ENCODE results near the gene PIK3R3.
"Not testable (repeated sequence)": the region's sequence is repeated elsewhere in the genome, so short reads cannot be mapped to it uniquely, and the experiment has no call there.

The PIK3R3 gene

DNA sequence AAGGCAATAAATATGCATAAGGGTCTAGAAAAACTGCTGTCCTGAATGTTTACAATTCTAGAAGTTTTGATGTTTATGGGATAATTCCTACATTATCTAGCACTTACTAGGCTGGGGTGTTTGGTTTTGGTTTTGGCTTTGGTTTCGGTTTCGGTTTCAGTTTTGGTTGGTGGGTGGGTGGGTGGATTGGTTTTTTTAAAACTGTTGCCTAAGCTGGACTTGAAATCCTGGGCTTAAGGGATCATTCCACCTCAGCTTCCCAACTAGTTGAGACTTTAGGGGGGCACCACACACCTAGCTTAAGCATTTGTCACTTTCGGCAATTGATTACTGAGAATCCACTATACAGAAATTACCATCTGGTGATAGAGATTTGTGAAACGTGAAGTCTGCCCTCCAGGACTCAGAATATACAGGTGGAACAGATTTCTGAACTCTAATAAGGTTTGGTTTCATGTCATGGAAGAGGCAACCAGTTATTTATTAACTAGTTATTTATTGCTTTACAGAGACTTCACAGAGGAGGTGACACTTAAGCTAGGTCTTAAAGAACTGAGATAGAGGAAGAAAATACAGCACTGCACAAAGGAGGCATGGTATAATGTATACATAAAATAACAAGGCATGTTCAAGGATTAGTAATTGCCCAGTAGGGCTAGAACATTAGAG lies 69.6 kb downstream of the PIK3R3 start:
- no peak for DNase-seq

DNA sequence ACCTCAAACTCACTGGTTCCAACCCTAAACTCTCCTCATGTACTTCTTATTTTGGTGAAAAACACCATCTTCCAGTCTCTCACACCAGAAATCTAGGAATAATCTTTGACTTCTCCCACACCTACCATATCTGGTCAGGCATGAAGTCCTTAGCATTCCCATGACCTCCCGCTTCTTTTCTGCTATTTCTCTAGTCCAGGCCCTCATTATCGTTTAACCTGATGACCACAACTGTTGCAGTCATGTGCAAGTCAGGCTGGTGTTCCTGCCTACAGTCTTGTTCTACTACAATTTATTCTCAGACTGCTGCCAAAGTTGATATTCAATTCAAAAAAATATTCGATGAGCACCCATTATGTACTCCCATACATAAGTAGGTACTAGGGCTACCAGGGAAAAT lies 71.3 kb downstream of the PIK3R3 start:
- no peak for DNase-seq

DNA sequence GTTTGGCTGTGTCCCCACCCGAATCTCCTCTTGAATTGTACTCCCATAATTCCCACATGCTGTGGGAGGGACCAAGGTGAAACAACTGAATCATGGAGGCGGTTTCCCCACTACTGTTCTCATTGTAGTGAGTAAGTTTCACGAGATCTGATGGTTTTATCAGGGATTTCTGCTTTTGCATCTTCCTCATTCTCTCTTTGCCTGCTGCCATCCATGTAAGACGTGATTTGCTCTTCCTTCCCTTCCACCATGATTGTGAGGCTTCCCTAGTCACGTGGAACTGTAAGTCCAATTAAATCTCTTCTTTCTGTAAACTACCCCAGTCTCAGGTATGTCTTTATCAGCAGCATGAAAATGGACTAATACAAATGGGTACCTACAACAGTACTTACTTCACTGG lies 73.5 kb downstream of the PIK3R3 start:
- no peak for DNase-seq

DNA sequence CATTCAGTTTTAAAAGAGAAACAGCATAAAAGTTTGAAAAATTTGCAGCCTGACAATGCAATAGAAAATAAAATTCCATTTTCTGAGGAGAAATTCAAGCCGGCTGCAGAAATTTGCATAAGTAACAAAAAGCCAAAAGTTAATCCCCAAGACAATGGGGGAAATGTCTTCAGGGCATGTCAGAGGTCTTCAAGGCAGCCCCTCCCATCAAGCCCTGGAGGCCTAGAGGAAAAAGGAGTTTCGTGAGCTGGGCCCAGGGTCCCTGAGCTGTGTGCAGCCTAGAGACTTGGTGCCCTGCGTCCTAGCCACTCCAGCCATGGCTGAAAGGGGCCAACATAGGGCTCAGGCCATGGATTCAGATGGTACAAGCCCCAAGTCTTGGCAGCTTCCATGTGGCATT lies 74.6 kb downstream of the PIK3R3 start:
- DNase-seq, result no peak

- not testable (repeated sequence) for DNase-seq
Observed at GRCh38 chr1:46057215-46057614, 75.2 kb downstream of the PIK3R3 start.

GRCh38 chr1:46056325-46056724 lies 76.1 kb downstream of the PIK3R3 start:
- DNase-seq, result no peak

- DNase-seq, result no peak
Observed at GRCh38 chr1:46053734-46054133, 78.7 kb downstream of the PIK3R3 start.

DNA sequence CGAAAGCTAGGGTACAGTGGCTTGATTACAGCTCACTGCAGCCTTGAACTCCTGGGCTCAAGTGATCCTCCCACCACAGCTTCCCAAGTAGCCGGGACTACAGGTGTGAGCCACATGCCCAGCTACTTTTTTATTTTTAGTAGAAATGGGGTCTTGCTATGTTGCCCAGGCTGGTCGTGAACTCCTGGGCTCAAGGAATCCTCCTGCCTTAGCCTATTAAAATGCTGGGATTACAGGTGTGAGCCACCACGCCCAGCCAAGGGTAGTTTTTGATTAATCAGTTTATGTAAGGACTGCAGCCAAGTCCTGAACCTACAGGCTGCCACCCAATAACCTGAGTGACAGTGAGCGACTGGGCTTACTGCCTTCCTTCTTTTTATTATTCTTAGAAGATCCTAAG lies 88.3 kb downstream of the PIK3R3 start:
- no peak for DNase-seq

- DNase-seq, result peak; percentile 60
Observed at GRCh38 chr1:46043458-46044017, 88.9 kb downstream of the PIK3R3 start.

DNA sequence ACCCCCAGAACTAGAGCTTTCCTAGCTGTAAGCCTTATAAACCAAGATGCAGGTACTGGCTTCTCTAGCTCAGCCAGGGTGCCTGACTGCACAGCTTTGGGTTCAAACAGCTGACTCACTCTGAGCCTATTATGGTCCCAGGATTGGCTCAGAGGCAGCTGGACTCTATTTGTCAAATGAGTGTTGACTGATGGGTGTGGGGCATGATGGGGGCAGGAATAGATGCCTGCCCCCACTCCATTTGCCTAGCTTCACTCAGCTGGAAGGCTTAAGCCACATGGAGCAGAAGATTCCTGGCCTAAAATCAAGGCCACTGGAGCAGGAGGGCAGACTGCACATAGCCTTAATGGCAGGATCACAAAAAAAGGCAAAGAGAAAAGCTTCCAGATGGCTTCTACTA lies 90.5 kb downstream of the PIK3R3 start:
- DNase-seq, result no peak

GRCh38 chr1:46041551-46041950 lies 90.9 kb downstream of the PIK3R3 start:
- no peak for DNase-seq

- no peak for DNase-seq
Observed at GRCh38 chr1:46039571-46040052, 92.8 kb downstream of the PIK3R3 start.

GRCh38 chr1:46036894-46037839 lies 95.3 kb downstream of the PIK3R3 start:
- DNase-seq, result peak; percentile 72

DNA sequence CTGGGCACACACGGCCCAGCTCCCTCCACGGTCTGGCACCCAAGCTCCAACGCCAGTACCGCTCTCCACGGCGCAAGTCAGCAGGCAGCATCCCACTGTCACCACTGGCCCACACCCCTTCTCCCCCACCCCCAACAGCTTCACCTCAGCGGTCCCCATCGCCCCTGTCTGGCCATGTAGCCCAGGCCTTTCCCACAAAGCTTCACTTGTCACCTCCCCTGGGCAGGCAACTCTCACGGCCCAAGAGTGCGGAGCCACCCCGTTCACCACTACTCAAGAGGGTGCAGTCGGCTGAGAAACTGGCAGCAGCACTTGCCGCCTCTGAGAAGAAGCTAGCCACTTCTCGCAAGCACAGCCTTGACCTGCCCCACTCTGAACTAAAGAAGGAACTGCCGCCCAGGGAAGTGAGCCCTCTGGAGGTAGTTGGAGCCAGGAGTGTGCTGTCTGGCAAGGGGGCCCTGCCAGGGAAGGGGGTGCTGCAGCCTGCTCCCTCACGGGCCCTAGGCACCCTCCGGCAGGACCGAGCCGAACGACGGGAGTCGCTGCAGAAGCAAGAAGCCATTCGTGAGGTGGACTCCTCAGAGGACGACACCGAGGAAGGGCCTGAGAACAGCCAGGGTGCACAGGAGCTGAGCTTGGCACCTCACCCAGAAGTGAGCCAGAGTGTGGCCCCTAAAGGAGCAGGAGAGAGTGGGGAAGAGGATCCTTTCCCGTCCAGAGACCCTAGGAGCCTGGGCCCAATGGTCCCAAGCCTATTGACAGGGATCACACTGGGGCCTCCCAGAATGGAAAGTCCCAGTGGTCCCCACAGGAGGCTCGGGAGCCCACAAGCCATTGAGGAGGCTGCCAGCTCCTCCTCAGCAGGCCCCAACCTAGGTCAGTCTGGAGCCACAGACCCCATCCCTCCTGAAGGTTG lies 97.6 kb downstream of the PIK3R3 start:
- DNase-seq, result no peak

DNA sequence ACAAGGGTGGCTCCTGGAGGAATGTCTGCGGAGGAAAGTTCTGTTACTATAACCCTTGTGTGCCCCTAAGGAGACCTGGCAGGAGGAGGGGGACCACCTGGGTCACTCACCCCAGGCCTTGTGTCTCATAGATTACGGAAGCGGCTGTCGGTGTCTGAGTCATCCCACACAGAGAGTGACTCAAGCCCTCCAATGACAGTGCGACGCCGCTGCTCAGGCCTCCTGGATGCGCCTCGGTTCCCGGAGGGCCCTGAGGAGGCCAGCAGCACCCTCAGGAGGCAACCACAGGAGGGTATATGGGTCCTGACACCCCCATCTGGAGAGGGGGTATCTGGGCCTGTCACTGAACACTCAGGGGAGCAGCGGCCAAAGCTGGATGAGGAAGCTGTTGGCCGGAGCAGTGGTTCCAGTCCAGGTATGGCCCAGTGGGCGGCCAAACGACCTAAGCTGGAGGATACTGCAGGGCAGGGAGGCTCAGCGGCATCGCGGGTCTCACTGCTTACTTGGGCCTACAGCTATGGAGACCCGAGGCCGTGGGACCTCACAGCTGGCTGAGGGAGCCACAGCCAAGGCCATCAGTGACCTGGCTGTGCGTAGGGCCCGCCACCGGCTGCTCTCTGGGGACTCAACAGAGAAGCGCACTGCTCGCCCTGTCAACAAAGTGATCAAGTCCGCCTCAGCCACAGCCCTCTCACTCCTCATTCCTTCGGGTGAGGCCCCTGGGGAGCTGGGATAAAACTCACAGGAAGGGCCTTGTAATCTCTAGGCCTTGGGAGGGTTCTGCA lies 101.4 kb downstream of the PIK3R3 start:
- DNase-seq, result no peak

GRCh38 chr1:46030074-46030870 lies 102.2 kb downstream of the PIK3R3 start:
- no peak for DNase-seq

GRCh38 chr1:46027788-46028573 lies 104.4 kb downstream of the PIK3R3 start:
- no peak for DNase-seq

GRCh38 chr1:46026531-46026930 lies 105.9 kb downstream of the PIK3R3 start:
- no peak for DNase-seq

DNA sequence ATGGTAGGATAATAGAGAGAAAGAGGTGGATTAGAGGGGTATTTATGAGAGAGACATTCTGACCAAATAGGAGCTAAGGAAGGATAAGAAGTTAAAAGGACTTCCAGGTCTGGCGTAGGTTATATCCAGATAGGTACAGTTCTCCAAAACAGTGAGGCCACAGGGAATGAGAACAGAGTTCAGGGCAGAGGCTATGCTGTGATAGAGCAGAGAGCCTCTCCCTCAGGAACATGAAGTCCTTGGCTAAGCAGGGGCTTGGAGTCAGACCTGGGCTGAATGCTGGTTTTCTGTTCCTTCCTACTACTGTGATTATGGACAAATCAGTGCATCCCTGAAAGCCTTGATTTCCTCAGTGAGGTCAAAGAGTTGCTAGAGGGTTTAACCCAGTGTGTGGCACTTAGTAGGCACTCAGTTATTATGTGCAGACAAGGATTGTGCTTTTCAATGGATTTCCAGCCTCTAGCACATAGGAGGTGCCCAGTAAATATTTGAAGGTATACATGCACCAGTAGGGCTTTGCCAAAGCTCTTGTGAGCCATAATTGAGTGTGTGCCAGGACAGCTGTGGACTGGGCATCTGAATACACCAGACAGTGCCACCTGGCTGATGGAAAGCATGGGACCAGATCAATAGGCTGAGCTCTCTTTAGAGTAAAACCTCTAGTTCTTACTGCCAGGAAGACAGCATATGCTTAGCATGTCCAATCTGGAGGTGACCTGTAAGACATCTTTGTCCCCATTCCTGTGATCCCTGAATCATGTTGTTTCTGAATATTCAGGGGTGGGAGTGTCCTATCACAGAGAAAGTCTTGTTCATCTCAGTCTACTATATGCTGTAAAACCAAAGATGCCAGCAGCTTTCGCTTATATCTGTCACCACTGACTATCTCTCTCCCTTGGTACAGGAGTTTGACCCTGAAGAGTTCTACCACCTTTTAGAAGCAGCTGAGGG lies 111.1 kb downstream of the PIK3R3 start:
- DNase-seq, result no peak

Measured in CD4-positive, alpha-beta T cell treated with Interferon gamma for 1 hour (primary cell).